ENCODE data around the gene INTS11.
A peak's percentile ranks its signal among the peaks of the same experiment; 100 is the strongest.

Gene INTS11

GRCh38 chr1:1347026-1347595, 22.7 kb upstream of the INTS11 start:
- Histone ChIP-seq H3K4me2 (ENCODE audit: low read length) (peak overlapping the region; percentile 82; the same call in 1 of the 2 replicates), H3K9me2 (ENCODE audit: low read depth, low read length) (no peaks in the 10 kb centered on the region), H3K36me3 (ENCODE audit: insufficient read depth, low read length) (no peaks in the 10 kb centered on the region), H3K27me3 (ENCODE audit: insufficient read depth, low read length) (no peaks in the 10 kb centered on the region; the same call in 1 of the 2 replicates), H3F3A (ENCODE audit: insufficient read depth, low read length) (no peaks in the 10 kb centered on the region), H3K79me2 (ENCODE audit: insufficient read depth, low read length) (no peaks in the 10 kb centered on the region), H3K4me1 (ENCODE audit: insufficient read depth, low read length, severe bottlenecking) (peaks cover 14% of the 10 kb centered on the region), H3K27ac (ENCODE audit: low read depth, low read length, poor library complexity, severe bottlenecking) (no peak overlapping the region), H2AFZ (ENCODE audit: low read length) (no peak overlapping the region), H4K20me1 (ENCODE audit: insufficient read depth, low read length) (peaks cover 2% of the 10 kb centered on the region; the same call in 1 of the 2 replicates), H3K4me3 (ENCODE audit: low read depth, low read length, poor library complexity, severe bottlenecking) (peak overlapping the region; percentile 68), H3K9me3 (ENCODE audit: low read length) (no peaks in the 10 kb centered on the region), H3K9ac (ENCODE audit: low read length) (no peak overlapping the region)
- TF ChIP-seq CTCF (IDR thresholded peaks at IDR 0.05; ENCODE audit: low read length) (no peak), EZH2 (IDR thresholded peaks at IDR 0.05; ENCODE audit: borderline replicate concordance, low read length) (no peak)

- TF ChIP-seq EZH2 (IDR thresholded peaks at IDR 0.05; ENCODE audit: borderline replicate concordance, low read length) (no peak), CTCF (IDR thresholded peaks at IDR 0.05; ENCODE audit: low read length) (no peak)
- H3K9me3 ChIP-seq (ENCODE audit: low read length) = no peaks in the 10 kb centered on the region
- H3K4me2 ChIP-seq (ENCODE audit: low read length) = no peak overlapping the region
- no peak overlapping the region for H3K9ac ChIP-seq (ENCODE audit: low read length)
- H3K4me3 ChIP-seq (ENCODE audit: low read depth, low read length, poor library complexity, severe bottlenecking) = no peak overlapping the region
- H3K36me3 ChIP-seq (ENCODE audit: insufficient read depth, low read length) = no peaks in the 10 kb centered on the region; the same call in 1 of the 2 replicates
- H3K27me3 ChIP-seq (ENCODE audit: insufficient read depth, low read length) = no peaks in the 10 kb centered on the region; the same call in 1 of the 2 replicates
- peaks cover 2% of the 10 kb centered on the region; the same call in 1 of the 2 replicates for H4K20me1 ChIP-seq (ENCODE audit: insufficient read depth, low read length)
- H3F3A ChIP-seq (ENCODE audit: insufficient read depth, low read length) = no peaks in the 10 kb centered on the region
- no peak overlapping the region for H3K27ac ChIP-seq (ENCODE audit: low read depth, low read length, poor library complexity, severe bottlenecking)
- H3K79me2 ChIP-seq (ENCODE audit: insufficient read depth, low read length) = no peaks in the 10 kb centered on the region
- no peak overlapping the region for H2AFZ ChIP-seq (ENCODE audit: low read length)
- no peaks in the 10 kb centered on the region for H3K9me2 ChIP-seq (ENCODE audit: low read depth, low read length)
- peaks cover 14% of the 10 kb centered on the region for H3K4me1 ChIP-seq (ENCODE audit: insufficient read depth, low read length, severe bottlenecking)
These were observed 22.0 kb upstream of the INTS11 start for GRCh38 chr1:1346501-1346890.

- H3K79me2 ChIP-seq (ENCODE audit: insufficient read depth, low read length) = no peaks in the 10 kb centered on the region
- no peaks in the 10 kb centered on the region; the same call in 1 of the 2 replicates for H3K27me3 ChIP-seq (ENCODE audit: insufficient read depth, low read length)
- H3K9me3 ChIP-seq (ENCODE audit: low read length) = no peaks in the 10 kb centered on the region
- H3K9ac ChIP-seq (ENCODE audit: low read length) = no peak overlapping the region
- H3K36me3 ChIP-seq (ENCODE audit: insufficient read depth, low read length) = no peaks in the 10 kb centered on the region; the same call in 1 of the 2 replicates
- H4K20me1 ChIP-seq (ENCODE audit: insufficient read depth, low read length) = peaks cover 2% of the 10 kb centered on the region; the same call in 1 of the 2 replicates
- H3K4me1 ChIP-seq (ENCODE audit: insufficient read depth, low read length, severe bottlenecking) = peaks cover 14% of the 10 kb centered on the region
- H3F3A ChIP-seq (ENCODE audit: insufficient read depth, low read length) = no peaks in the 10 kb centered on the region
- no peak for TF ChIP-seq CTCF (IDR thresholded peaks at IDR 0.05; ENCODE audit: low read length)
- TF ChIP-seq EZH2 (IDR thresholded peaks at IDR 0.05; ENCODE audit: borderline replicate concordance, low read length) = no peak
- no peak overlapping the region for H3K27ac ChIP-seq (ENCODE audit: low read depth, low read length, poor library complexity, severe bottlenecking)
- no peak overlapping the region for H3K4me2 ChIP-seq (ENCODE audit: low read length)
- no peak overlapping the region for H3K4me3 ChIP-seq (ENCODE audit: low read depth, low read length, poor library complexity, severe bottlenecking)
- no peaks in the 10 kb centered on the region for H3K9me2 ChIP-seq (ENCODE audit: low read depth, low read length)
- H2AFZ ChIP-seq (ENCODE audit: low read length) = no peak overlapping the region
These were observed 21.5 kb upstream of the INTS11 start for GRCh38 chr1:1345860-1346500.

Measured in OCI-LY1 (cell line).